DND-41 (cell line): ENCODE results near the gene CCDC93.

ENCODE experiments used
- ATAC-seq: fragments of 200-7000 bp; cut with Tn5 transposase; 3 replicates; pipeline ENCODE4 v1.9.1; 2021; ENCODE audit warnings: low read depth; ENCODE audit not compliant: insufficient read depth
- DNase-seq: peaks from one replicate; pipeline ENCODE4 v3.0.0-alpha.2; 2020
- H2AFZ ChIP-seq: 2 replicates; pipeline ENCODE4 v1.6.0; 2012; ENCODE audit warnings: low read depth, low read length
- H3K27ac ChIP-seq: 2 replicates; pipeline ENCODE4 v1.5.1; 2012; ENCODE audit warnings: low read length, inconsistent platforms
- H3K27me3 ChIP-seq: fragments of 200-600 bp; sonication (generic); 2 replicates; pipeline ENCODE4 v1.6.0; 2012; ENCODE audit warnings: low read length, mild to moderate bottlenecking, inconsistent platforms; ENCODE audit not compliant: insufficient read depth, poor library complexity
- H3K36me3 ChIP-seq: 2 replicates; pipeline ENCODE4 v1.5.1; 2012; ENCODE audit warnings: low read length, inconsistent platforms; ENCODE audit not compliant: insufficient read depth
- H3K4me1 ChIP-seq: 2 replicates; pipeline ENCODE4 v1.5.1; 2012; ENCODE audit warnings: mild to moderate bottlenecking, low read length; ENCODE audit not compliant: insufficient read depth
- H3K4me2 ChIP-seq: 2 replicates; pipeline ENCODE4 v1.6.0; 2012; ENCODE audit warnings: mild to moderate bottlenecking, moderate library complexity, low read length, inconsistent platforms; ENCODE audit not compliant: insufficient read depth
- H3K4me3 ChIP-seq, 2 experiments: fragments of 200-600 bp in 1 of 2; shearing (Covaris generic) in 1 of 2; 2 replicates each; pipeline ENCODE4 v1.5.1; 2012 to 2016; ENCODE audit warnings: inconsistent platforms in 2 of 2, low read length in 2 of 2, mild to moderate bottlenecking in 2 of 2, low read depth in 1 of 2, moderate library complexity in 1 of 2
- H3K79me2 ChIP-seq: 2 replicates; pipeline ENCODE4 v1.6.0; 2012; ENCODE audit warnings: low read length, inconsistent platforms; ENCODE audit not compliant: insufficient read depth
- H3K9ac ChIP-seq: 2 replicates; pipeline ENCODE4 v1.6.0; 2012; ENCODE audit warnings: low read depth, mild to moderate bottlenecking, inconsistent platforms, low read length, moderate library complexity
- H3K9me3 ChIP-seq: 2 replicates; pipeline ENCODE4 v1.5.1; 2012; ENCODE audit warnings: low read length, moderate library complexity, mild to moderate bottlenecking, inconsistent platforms; ENCODE audit not compliant: insufficient read depth, severe bottlenecking
- H4K20me1 ChIP-seq: 2 replicates; pipeline ENCODE4 v1.6.0; 2012; ENCODE audit warnings: low read length; ENCODE audit not compliant: insufficient read depth
- EZH2 ChIP-seq: IDR thresholded peaks from 3 replicates; pipeline ENCODE4 v1.6.1; 2012; ENCODE audit warnings: borderline replicate concordance, low read depth, mild to moderate bottlenecking, moderate library complexity, low read length, inconsistent platforms; ENCODE audit not compliant: severe bottlenecking
- TF ChIP-seq, protein P1 (sequence below): IDR thresholded peaks from 2 replicates; pipeline ENCODE4 v1.5.1; 2012; ENCODE audit warnings: borderline replicate concordance, low read length, moderate library complexity, mild to moderate bottlenecking; ENCODE audit not compliant: poor library complexity, severe bottlenecking; ENCODE audit errors: extremely low read depth

CCDC93 gene

DNA sequence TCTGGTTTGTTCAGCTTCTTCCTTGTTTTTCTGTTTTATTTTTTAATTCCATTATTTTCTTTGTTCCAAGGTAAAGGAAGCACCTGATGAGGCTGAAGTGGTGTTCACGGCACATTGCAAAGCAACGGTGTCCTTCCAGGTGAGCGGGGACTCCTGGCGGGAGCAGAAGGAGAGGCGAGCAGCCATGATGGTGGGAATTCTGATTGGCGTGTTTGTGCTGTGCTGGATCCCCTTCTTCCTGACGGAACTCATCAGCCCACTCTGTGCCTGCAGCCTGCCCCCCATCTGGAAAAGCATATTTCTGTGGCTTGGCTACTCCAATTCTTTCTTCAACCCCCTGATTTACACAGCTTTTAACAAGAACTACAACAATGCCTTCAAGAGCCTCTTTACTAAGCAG is 110.9 kb downstream of the CCDC93 start:
- no peak overlapping the region for H3K27ac ChIP-seq
- DNase-seq (no peak), ATAC-seq (no peak)
- H2AFZ ChIP-seq = no peak overlapping the region
- no peaks in the 10 kb centered on the region for H3K79me2 ChIP-seq
- no peaks in the 10 kb centered on the region for H3K4me1 ChIP-seq
- H4K20me1 ChIP-seq = no peaks in the 10 kb centered on the region
- TF ChIP-seq, protein P1, sequence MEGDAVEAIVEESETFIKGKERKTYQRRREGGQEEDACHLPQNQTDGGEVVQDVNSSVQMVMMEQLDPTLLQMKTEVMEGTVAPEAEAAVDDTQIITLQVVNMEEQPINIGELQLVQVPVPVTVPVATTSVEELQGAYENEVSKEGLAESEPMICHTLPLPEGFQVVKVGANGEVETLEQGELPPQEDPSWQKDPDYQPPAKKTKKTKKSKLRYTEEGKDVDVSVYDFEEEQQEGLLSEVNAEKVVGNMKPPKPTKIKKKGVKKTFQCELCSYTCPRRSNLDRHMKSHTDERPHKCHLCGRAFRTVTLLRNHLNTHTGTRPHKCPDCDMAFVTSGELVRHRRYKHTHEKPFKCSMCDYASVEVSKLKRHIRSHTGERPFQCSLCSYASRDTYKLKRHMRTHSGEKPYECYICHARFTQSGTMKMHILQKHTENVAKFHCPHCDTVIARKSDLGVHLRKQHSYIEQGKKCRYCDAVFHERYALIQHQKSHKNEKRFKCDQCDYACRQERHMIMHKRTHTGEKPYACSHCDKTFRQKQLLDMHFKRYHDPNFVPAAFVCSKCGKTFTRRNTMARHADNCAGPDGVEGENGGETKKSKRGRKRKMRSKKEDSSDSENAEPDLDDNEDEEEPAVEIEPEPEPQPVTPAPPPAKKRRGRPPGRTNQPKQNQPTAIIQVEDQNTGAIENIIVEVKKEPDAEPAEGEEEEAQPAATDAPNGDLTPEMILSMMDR = no peak
- no peak for TF ChIP-seq EZH2
- no peaks in the 10 kb centered on the region for H3K36me3 ChIP-seq
- H3K9me3 ChIP-seq = no peaks in the 10 kb centered on the region
- H3K4me3 ChIP-seq = no peak overlapping the region
- H3K27me3 ChIP-seq = no peaks in the 10 kb centered on the region
- no peak overlapping the region for H3K9ac ChIP-seq
- H3K4me2 ChIP-seq = no peak overlapping the region

DNA sequence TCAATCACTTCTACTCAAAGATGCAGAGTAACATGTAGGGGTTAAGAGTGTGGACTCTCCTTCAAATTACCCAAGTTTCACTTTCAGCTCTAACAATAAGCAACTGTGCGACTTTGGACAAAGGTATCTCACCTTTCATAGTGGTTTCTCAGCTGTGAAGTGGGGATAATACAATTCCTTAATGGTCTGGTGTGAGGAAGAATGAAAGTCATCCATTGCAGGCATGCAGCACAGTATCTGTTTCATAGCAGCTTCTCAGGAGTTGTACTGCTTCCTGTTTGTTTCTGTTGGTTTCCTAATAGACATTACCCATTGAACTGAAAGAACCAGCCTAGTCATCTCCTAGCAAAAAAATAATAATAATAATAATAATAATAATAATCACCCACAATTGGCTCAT is 125.0 kb downstream of the CCDC93 start:
- Histone ChIP-seq H3K9me3 (no peaks in the 10 kb centered on the region), H3K9ac (no peak overlapping the region), H3K27ac (no peak overlapping the region), H3K4me2 (no peak overlapping the region), H3K79me2 (no peaks in the 10 kb centered on the region), H3K27me3 (no peaks in the 10 kb centered on the region), H3K4me1 (no peaks in the 10 kb centered on the region), H3K4me3 (no peak overlapping the region), H3K36me3 (no peaks in the 10 kb centered on the region), H4K20me1 (no peaks in the 10 kb centered on the region), H2AFZ (no peak overlapping the region)
- DNase-seq (no peak), ATAC-seq (no peak)
- TF ChIP-seq, protein P1 = no peak
- no peak for TF ChIP-seq EZH2

DNA sequence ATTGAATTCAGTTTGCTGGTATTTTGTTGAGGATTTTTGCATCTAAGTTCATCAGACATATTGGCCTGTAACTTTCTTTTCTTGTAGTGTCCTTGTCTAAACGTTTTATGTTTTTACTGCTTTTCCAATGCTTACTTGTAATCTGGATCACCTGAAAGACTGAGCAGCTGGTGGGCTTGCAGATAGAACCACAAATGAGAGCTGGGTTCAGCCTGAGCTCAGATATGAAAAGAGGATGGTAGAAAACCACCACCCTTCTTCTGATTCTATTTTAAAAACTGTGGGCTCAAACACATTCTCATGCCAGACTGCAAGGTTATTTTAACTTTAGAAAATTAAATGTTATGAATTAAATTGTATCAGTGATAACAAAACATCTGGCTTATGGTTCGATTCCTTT is 128.6 kb downstream of the CCDC93 start:
- Histone ChIP-seq H3K27ac (no peak overlapping the region), H3K9me3 (no peaks in the 10 kb centered on the region), H3K27me3 (no peaks in the 10 kb centered on the region), H3K4me2 (no peak overlapping the region), H3K9ac (no peak overlapping the region), H4K20me1 (no peaks in the 10 kb centered on the region), H2AFZ (no peak overlapping the region), H3K4me1 (no peaks in the 10 kb centered on the region), H3K79me2 (no peaks in the 10 kb centered on the region), H3K36me3 (no peaks in the 10 kb centered on the region), H3K4me3 (no peak overlapping the region)
- TF ChIP-seq EZH2 = no peak
- TF ChIP-seq, protein P1 = no peak
- DNase-seq (no peak), ATAC-seq (no peak)

DNA sequence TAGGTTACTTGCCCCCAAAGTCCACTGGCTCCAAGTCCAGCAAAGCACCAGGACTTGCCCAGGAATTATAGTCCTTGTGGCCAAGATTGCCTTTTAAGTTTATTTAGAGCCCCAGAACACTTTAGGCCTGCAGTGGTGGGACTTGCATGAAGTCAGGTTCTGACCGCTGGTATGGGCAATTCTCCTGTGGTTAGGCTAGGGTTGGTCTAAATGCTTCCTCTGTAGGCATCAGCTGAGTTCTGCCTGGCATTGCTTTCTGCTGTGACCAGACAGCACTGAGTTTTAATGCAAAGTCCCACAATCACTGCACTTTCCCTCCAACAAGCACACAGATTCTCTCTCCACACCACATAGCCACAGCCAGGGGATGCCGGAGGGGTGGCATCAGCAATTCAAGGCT is 134.9 kb downstream of the CCDC93 start:
- DNase-seq (no peak), ATAC-seq (no peak)
- Histone ChIP-seq H3K9me3 (no peaks in the 10 kb centered on the region), H3K27ac (no peak overlapping the region), H3K4me3 (no peak overlapping the region), H3K4me2 (no peak overlapping the region), H2AFZ (no peak overlapping the region), H3K36me3 (no peaks in the 10 kb centered on the region), H4K20me1 (no peaks in the 10 kb centered on the region), H3K9ac (no peak overlapping the region), H3K79me2 (no peaks in the 10 kb centered on the region), H3K27me3 (peaks cover 3% of the 10 kb centered on the region), H3K4me1 (no peaks in the 10 kb centered on the region)
- TF ChIP-seq, protein P1 = no peak
- no peak for TF ChIP-seq EZH2
